Neural progenitor cell (in vitro differentiated cells): ENCODE measurements around the gene PPP4C. TPM values are rescaled to one million over a fixed set of nuclear protein-coding genes. Genes with fewer than 3 reads are reported as not detected.
A peak's percentile ranks its signal among the peaks of the same experiment; 100 is the strongest.

Experiments
- DNase-seq: peaks from one replicate; pipeline ENCODE4 v3.0.0-alpha.2; 2016; ENCODE audit warnings: low spot score
- H2AFZ ChIP-seq: fragments of 200-600 bp; sonication (generic); replicated peaks from 2 replicates; pipeline ENCODE4 v1.6.1; 2016; ENCODE audit warnings: antibody characterized with exemption
- H3F3A ChIP-seq: fragments of 200-600 bp; sonication (generic); 2 replicates; pipeline ENCODE4 v1.6.1; 2016; ENCODE audit warnings: antibody characterized with exemption, low read depth
- H3K27ac ChIP-seq: fragments of 200-600 bp; sonication (generic); 2 replicates; pipeline ENCODE4 v1.5.1; 2016; ENCODE audit warnings: mild to moderate bottlenecking
- H3K27me3 ChIP-seq: fragments of 200-600 bp; sonication (generic); 2 replicates; pipeline ENCODE4 v1.6.1; 2016; ENCODE audit warnings: mild to moderate bottlenecking, moderate library complexity
- H3K36me3 ChIP-seq: fragments of 200-600 bp; sonication (generic); 2 replicates; pipeline ENCODE4 v1.5.1; 2016
- H3K4me1 ChIP-seq: fragments of 200-600 bp; sonication (generic); 2 replicates; pipeline ENCODE4 v1.6.1; 2016; ENCODE audit warnings: mixed run types
- H3K4me2 ChIP-seq: fragments of 200-600 bp; sonication (generic); 2 replicates; pipeline ENCODE4 v1.6.1; 2016
- H3K4me3 ChIP-seq: fragments of 200-600 bp; sonication (generic); 2 replicates; pipeline ENCODE4 v1.5.1; 2016
- H3K79me2 ChIP-seq: fragments of 200-600 bp; sonication (generic); 2 replicates; pipeline ENCODE4 v1.6.1; 2016; ENCODE audit warnings: low read depth
- H3K9ac ChIP-seq: fragments of 200-600 bp; sonication (generic); 2 replicates; pipeline ENCODE4 v1.6.1; 2016
- H3K9me3 ChIP-seq: fragments of 200-600 bp; sonication (generic); 2 replicates; pipeline ENCODE4 v1.5.1; 2016; ENCODE audit warnings: low read depth
- H4K20me1 ChIP-seq: fragments of 200-600 bp; sonication (generic); 2 replicates; pipeline ENCODE4 v1.6.1; 2016; ENCODE audit warnings: low read depth
- H3K27ac Mint-ChIP-seq: 3 replicates; pipeline ENCODE4 v1.8.0; 2021; ENCODE audit warnings: mixed read lengths
- H3K27me3 Mint-ChIP-seq: 2 replicates; pipeline ENCODE4 v1.8.0; 2022; ENCODE audit warnings: low read depth, mild to moderate bottlenecking, inconsistent platforms, moderate library complexity, mixed read lengths; ENCODE audit not compliant: insufficient read depth
- H3K36me3 Mint-ChIP-seq: 3 replicates; pipeline ENCODE4 v1.8.0; 2021; ENCODE audit warnings: mixed read lengths
- H3K4me1 Mint-ChIP-seq: 3 replicates; pipeline ENCODE4 v1.8.0; 2021; ENCODE audit warnings: mixed read lengths
- H3K4me3 Mint-ChIP-seq: 3 replicates; pipeline ENCODE4 v1.8.0; 2021; ENCODE audit warnings: mild to moderate bottlenecking, moderate library complexity, mixed read lengths
- H3K9me3 Mint-ChIP-seq: 3 replicates; pipeline ENCODE4 v1.8.0; 2020; ENCODE audit warnings: mixed read lengths
- EZH2 ChIP-seq: fragments of 200-600 bp; sonication (generic); IDR thresholded peaks from 2 replicates; pipeline ENCODE4 v1.6.1; 2017; ENCODE audit warnings: antibody characterized with exemption, mild to moderate bottlenecking, moderate library complexity
- EZH2phosphoT487 ChIP-seq: fragments of 200-600 bp; sonication (generic); IDR thresholded peaks from 2 replicates; pipeline ENCODE4 v1.6.1; 2017; ENCODE audit warnings: antibody characterized with exemption
- total RNA-seq: library from RNA; depleted of rRNA; stranded (reverse); fragments of >200 nt; gene quantifications from 2 replicates; pipeline ENCODE4 v1.2.3, GENCODE V29; 2015; ENCODE audit warnings: low replicate concordance
- TF ChIP-seq, protein P1 (sequence below): fragments of 200-600 bp; sonication (generic); IDR thresholded peaks from 2 replicates; pipeline ENCODE4 v1.5.1; 2017; ENCODE audit warnings: antibody characterized with exemption, mild to moderate bottlenecking

The PPP4C gene
- total RNA-seq, 1 donor from 2014 or later: 93.3 TPM

DNA sequence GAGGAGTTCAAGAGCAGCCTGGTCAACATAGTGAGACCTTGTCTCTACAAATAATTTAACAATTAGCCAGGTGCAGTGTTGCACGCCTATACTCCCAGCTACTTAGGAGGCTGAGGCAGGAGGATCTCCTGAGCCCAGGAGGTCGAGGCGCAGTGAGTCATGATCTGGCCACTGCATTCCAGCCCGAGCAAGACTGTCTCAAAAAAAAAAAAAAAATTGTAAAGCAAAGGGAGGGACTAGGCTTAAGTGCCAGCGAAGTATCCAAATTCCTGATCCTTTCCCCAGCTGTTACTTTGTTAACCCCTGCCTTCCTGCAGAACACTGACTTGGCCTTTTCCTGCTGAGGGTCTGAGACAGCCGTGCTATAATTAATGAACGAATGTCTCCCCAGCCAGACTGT, 34.9 kb downstream of the PPP4C start:
- no peak overlapping the region for H3K4me3 Mint-ChIP-seq
- no peak overlapping the region for H2AFZ ChIP-seq
- H3K9ac ChIP-seq: no peak overlapping the region
- peaks cover 5% of the 10 kb centered on the region for H3K4me1 Mint-ChIP-seq
- no peaks in the 10 kb centered on the region for H3K9me3 ChIP-seq
- no peaks in the 10 kb centered on the region for H3K9me3 Mint-ChIP-seq
- H3K36me3 ChIP-seq: no peaks in the 10 kb centered on the region
- H3K36me3 Mint-ChIP-seq: peaks cover 5% of the 10 kb centered on the region
- no peak overlapping the region for H3K4me3 ChIP-seq
- no peaks in the 10 kb centered on the region for H3K4me1 ChIP-seq
- peaks cover 64% of the 10 kb centered on the region for H4K20me1 ChIP-seq
- H3K27ac ChIP-seq: no peak overlapping the region
- H3K27me3 ChIP-seq: no peaks in the 10 kb centered on the region
- H3K27me3 Mint-ChIP-seq: peaks cover 4% of the 10 kb centered on the region
- TF ChIP-seq, protein P1, sequence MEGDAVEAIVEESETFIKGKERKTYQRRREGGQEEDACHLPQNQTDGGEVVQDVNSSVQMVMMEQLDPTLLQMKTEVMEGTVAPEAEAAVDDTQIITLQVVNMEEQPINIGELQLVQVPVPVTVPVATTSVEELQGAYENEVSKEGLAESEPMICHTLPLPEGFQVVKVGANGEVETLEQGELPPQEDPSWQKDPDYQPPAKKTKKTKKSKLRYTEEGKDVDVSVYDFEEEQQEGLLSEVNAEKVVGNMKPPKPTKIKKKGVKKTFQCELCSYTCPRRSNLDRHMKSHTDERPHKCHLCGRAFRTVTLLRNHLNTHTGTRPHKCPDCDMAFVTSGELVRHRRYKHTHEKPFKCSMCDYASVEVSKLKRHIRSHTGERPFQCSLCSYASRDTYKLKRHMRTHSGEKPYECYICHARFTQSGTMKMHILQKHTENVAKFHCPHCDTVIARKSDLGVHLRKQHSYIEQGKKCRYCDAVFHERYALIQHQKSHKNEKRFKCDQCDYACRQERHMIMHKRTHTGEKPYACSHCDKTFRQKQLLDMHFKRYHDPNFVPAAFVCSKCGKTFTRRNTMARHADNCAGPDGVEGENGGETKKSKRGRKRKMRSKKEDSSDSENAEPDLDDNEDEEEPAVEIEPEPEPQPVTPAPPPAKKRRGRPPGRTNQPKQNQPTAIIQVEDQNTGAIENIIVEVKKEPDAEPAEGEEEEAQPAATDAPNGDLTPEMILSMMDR: no peak
- TF ChIP-seq EZH2 (no peak), EZH2phosphoT487 (no peak)
- peaks cover 42% of the 10 kb centered on the region for H3F3A ChIP-seq
- H3K27ac Mint-ChIP-seq: peak overlapping the region; percentile 79
- H3K79me2 ChIP-seq: peaks cover 11% of the 10 kb centered on the region
- peak; percentile 37 for DNase-seq
- H3K4me2 ChIP-seq: no peak overlapping the region

- Histone ChIP-seq H3K79me2 (no peaks in the 10 kb centered on the region), H3K4me1 (no peaks in the 10 kb centered on the region), H3K4me2 (no peak overlapping the region), H3K9ac (no peak overlapping the region), H3K4me3 (no peak overlapping the region), H3K27me3 (no peaks in the 10 kb centered on the region), H2AFZ (no peak overlapping the region), H3K9me3 (no peaks in the 10 kb centered on the region), H4K20me1 (peaks cover 47% of the 10 kb centered on the region), H3F3A (peaks cover 42% of the 10 kb centered on the region), H3K27ac (no peak overlapping the region), H3K36me3 (no peaks in the 10 kb centered on the region)
- Mint-ChIP-seq H3K4me3 (no peak overlapping the region), H3K36me3 (peaks cover 3% of the 10 kb centered on the region), H3K27me3 (peaks cover 6% of the 10 kb centered on the region), H3K27ac (no peak overlapping the region), H3K4me1 (peaks cover 5% of the 10 kb centered on the region), H3K9me3 (no peaks in the 10 kb centered on the region)
- TF ChIP-seq EZH2phosphoT487 (no peak), EZH2 (no peak)
- TF ChIP-seq, protein P1: peak; percentile 69
- peak; percentile 68 for DNase-seq
These were observed 36.6 kb downstream of the PPP4C start for GRCh38 chr16:30112197-30113030.

DNA sequence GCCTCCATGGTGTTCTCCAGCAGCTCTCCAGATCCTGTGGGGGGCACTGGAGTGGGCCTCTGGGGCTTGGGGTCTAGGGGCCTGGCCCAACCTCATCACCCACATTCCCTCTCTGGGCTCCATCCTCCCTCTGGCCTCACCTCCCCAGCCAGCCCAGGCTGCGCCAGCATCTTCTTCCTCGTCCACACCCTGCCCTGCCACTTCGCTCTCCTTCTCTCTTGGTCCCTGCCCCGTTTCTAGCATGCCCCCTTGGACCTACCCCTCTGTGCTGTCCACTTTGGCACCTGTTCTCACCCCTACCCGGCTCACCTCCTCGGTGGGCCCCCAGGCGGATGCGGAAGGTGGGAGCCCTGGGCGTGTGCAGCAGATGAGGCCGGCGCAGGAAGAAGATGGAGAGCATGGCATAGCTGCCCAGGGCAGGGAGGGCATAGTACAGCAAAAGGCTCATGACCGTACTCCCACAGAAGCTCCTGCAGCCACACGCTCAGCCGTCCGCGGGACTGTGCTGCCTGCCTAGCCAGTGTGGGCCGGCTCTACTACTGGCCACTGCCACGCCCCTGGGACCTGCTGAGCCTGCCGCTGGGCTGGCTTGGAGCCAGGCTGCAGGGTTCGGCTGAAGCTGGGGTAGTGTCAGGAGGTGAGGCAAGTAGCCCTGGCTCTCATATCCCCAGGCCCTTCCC, 37.4 kb downstream of the PPP4C start, which contains the start of gene GDPD3:
Gene GDPD3 (minus strand): TSS at position 507 of the 680 bp plus-strand sequence. CDS start 59 bp downstream, at position 448.
- H3K36me3 ChIP-seq: no peaks in the 10 kb centered on the region

More for the DNA sequence above, 37.4 kb downstream of the PPP4C start, which contains the start of gene GDPD3:
- Mint-ChIP-seq H3K27me3 (peaks cover 6% of the 10 kb centered on the region), H3K4me3 (peak within 1 kb of the TSS; percentile 41), H3K36me3 (peaks cover 4% of the 10 kb centered on the region), H3K9me3 (no peaks in the 10 kb centered on the region), H3K27ac (no peak within 1 kb of the TSS), H3K4me1 (peaks cover 5% of the 10 kb centered on the region)
- TF ChIP-seq, protein P1: no peak
- no peak for TF ChIP-seq EZH2
- no peak for TF ChIP-seq EZH2phosphoT487
- Histone ChIP-seq H4K20me1 (peaks cover 39% of the 10 kb centered on the region), H3K4me2 (no peak within 1 kb of the TSS), H3K9me3 (no peaks in the 10 kb centered on the region), H2AFZ (no peak within 1 kb of the TSS), H3K79me2 (no peaks in the 10 kb centered on the region), H3K27ac (peak within 1 kb of the TSS; percentile 65), H3F3A (peaks cover 42% of the 10 kb centered on the region), H3K9ac (no peak within 1 kb of the TSS), H3K27me3 (no peaks in the 10 kb centered on the region), H3K4me3 (no peak within 1 kb of the TSS), H3K4me1 (no peaks in the 10 kb centered on the region)
- peak; percentile 39 for DNase-seq
